Kidney (tissue), 14 donors: ENCODE data around the gene CARHSP1. TPM values are rescaled to one million over a fixed set of nuclear protein-coding genes. Genes with fewer than 3 reads are reported as not detected.

ENCODE experiments used
- DNase-seq, 5 donors: peaks; one replicate each; pipeline ENCODE4 v3.0.0-alpha.2; 2013 to 2020
- FAIRE-seq: peaks from 2 replicates; lab custom pipeline; 2012; peaks lifted over from hg19 to GRCh38; lab: Jason Lieb, UNC
- H3K27ac ChIP-seq, 2 donors: one replicate each; pipeline ENCODE4 v1.7.0; 2013; ENCODE audit warnings: low read depth in 2 of 2, low read length in 2 of 2, inconsistent platforms in 1 of 2
- H3K27me3 ChIP-seq: one replicate; pipeline ENCODE4 v1.7.1; 2013; ENCODE audit warnings: low read length, inconsistent platforms; ENCODE audit not compliant: control insufficient read depth, insufficient read depth
- H3K36me3 ChIP-seq, 3 donors: one replicate each; pipeline versions ENCODE4 v1.7.0 to v1.7.1; 2013; ENCODE audit warnings: low read length in 3 of 3, control low read depth in 1 of 3, inconsistent platforms in 1 of 3; ENCODE audit not compliant: insufficient read depth in 3 of 3, control insufficient read depth in 2 of 3
- H3K4me1 ChIP-seq, 3 donors: one replicate each; pipeline versions ENCODE4 v1.7.0 to v1.7.1; 2013; ENCODE audit warnings: low read length in 3 of 3, inconsistent platforms in 1 of 3, low read depth in 1 of 3; ENCODE audit not compliant: control insufficient read depth in 2 of 3, insufficient read depth in 2 of 3
- H3K4me3 ChIP-seq, 3 donors: one replicate each; pipeline versions ENCODE4 v1.7.0 to v1.8.1; 2013; ENCODE audit warnings: low read length in 3 of 3, control low read depth in 1 of 3, inconsistent platforms in 1 of 3
- H3K9ac ChIP-seq, 3 donors: one replicate each; pipeline versions ENCODE4 v1.7.0 to v1.7.1; 2013; ENCODE audit warnings: low read length in 3 of 3, control low read depth in 1 of 3, inconsistent platforms in 1 of 3
- H3K9me3 ChIP-seq, 3 donors: one replicate each; pipeline versions ENCODE4 v1.7.0 to v1.7.1; 2013; ENCODE audit warnings: low read length in 3 of 3, control low read depth in 1 of 3, inconsistent platforms in 1 of 3; ENCODE audit not compliant: control insufficient read depth in 2 of 3, insufficient read depth in 1 of 3
- intact Hi-C: fragments of 100-400 bp; cut with DNase I; formaldehyde crosslinking; loops from one replicate; pipeline ENCODE4 v1.11.1; 2022
- polyA plus RNA-seq: library from polyadenylated mRNA; stranded (reverse); fragments of 350-450 nt; fragmentation: Illumina TruSeq; extraction: RNeasy Lipid Tissue Mini Kit (QIAGEN cat#74804); gene quantifications from one replicate; pipeline ENCODE4 v1.2.3, GENCODE V29; 2014; ENCODE audit warnings: low read depth, low replicate concordance; ENCODE audit not compliant: insufficient read depth
- total RNA-seq: library from RNA; stranded (reverse); fragmentation: NEBNext Ultra II Directional; extraction: Animal tissue kit (Norgen Biotek cat#: 25700); gene quantifications from one replicate; pipeline ENCODE4 v1.2.1, GENCODE V29; 2021
- TF ChIP-seq, protein P1 (sequence below): IDR thresholded peaks from 3 replicates; pipeline ENCODE4 v1.5.1; 2012; ENCODE audit warnings: mild to moderate bottlenecking, moderate library complexity, borderline replicate concordance; ENCODE audit not compliant: insufficient read depth; ENCODE audit errors: extremely low read depth
- donor health status: control.
- donor health status: control.
- donor health status: control.
- donor health status: control.
- donor health status: control.
- donor health status: DM: yes; HTN: yes; CAD: no.
- donor health status: Normal renal cell carcinoma (clear cell type).

CARHSP1 gene
- total and polyA plus RNA-seq, 2 donors from 2014 or later, result 130 to 134 TPM

DNA sequence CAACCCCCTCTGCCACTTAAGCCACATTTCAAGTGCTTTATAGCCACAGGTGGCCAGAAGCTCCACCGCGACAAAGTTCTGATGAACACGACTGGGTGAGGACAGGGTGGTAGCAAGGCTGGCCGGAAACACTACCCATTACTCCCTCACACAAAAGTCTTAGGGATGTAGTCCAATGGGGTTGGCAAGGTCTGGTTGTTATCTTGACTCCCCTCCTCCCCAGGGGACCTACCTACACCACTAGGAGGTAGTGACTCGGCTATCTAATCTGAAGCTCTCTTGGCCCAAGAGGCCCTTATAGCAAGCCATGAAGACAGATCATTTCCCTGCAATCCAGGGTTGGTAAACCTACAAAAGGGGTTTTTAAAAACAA is 21.7 kb upstream of the CARHSP1 start:
- TF ChIP-seq, protein P1, sequence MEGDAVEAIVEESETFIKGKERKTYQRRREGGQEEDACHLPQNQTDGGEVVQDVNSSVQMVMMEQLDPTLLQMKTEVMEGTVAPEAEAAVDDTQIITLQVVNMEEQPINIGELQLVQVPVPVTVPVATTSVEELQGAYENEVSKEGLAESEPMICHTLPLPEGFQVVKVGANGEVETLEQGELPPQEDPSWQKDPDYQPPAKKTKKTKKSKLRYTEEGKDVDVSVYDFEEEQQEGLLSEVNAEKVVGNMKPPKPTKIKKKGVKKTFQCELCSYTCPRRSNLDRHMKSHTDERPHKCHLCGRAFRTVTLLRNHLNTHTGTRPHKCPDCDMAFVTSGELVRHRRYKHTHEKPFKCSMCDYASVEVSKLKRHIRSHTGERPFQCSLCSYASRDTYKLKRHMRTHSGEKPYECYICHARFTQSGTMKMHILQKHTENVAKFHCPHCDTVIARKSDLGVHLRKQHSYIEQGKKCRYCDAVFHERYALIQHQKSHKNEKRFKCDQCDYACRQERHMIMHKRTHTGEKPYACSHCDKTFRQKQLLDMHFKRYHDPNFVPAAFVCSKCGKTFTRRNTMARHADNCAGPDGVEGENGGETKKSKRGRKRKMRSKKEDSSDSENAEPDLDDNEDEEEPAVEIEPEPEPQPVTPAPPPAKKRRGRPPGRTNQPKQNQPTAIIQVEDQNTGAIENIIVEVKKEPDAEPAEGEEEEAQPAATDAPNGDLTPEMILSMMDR, result no peak
- no peak overlapping the region for H3K9ac ChIP-seq
- H3K4me1 ChIP-seq, result peaks cover 0 to 4% (median 0%) of the 10 kb centered on the region in 3 donors
- FAIRE-seq, result no peak
- H3K27ac ChIP-seq, result no peak overlapping the region
- H3K27me3 ChIP-seq, result no peaks in the 10 kb centered on the region
- DNase-seq, result peak in 1 of 5 donors; percentile 8
- H3K36me3 ChIP-seq, result peaks cover 2 to 48% (median 27%) of the 10 kb centered on the region in 3 donors
- no peaks in the 10 kb centered on the region for H3K9me3 ChIP-seq
- H3K4me3 ChIP-seq, result no peak overlapping the region
- intact Hi-C loops, result loop anchor here (10.0 kb wide), 1 partner anchor 64 kb away; no protein-coding TSS in a partner anchor

DNA sequence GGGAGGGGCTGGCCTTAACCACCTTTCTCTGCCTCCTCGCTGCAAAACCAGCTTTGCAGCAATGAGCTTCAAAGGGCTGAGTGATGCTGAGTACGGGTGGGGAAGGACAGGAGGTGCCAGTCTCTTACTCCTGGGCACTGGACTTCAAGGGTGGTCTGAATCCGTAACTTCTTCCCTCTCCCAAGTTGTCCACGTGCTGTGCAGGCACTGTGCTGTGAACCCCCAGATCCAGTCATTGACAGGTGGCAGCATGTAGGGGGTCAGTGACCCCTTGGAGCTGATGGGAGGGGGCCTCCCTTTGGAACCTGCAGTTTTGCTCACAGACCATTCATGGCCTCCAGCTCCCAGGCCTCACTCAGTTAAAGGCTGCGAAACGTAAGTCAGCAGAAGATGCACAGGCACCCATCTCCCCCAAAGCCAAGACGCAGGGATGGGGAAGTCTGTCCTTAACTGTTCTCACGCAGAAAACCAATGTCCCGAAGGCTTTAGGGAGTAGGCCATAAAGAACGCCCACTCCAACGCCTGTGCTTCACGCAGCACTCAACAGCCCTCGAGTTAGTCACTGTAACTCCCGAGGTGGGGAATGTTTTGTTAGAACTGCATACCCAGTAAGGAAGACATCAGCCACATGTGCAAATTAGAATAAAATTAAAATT is 21.2 kb upstream of the CARHSP1 start:
- Histone ChIP-seq H3K27me3 (no peaks in the 10 kb centered on the region), H3K27ac (no peak overlapping the region), H3K9ac (no peak overlapping the region), H3K4me1 (peaks cover 0 to 4% (median 0%) of the 10 kb centered on the region in 3 donors), H3K36me3 (peaks cover 2 to 43% (median 23%) of the 10 kb centered on the region in 3 donors), H3K9me3 (no peaks in the 10 kb centered on the region), H3K4me3 (no peak overlapping the region)
- FAIRE-seq, result no peak
- TF ChIP-seq, protein P1, result no peak
- peak in 1 of 5 donors; percentile 31 for DNase-seq
- intact Hi-C loops, result loop anchor here (10.0 kb wide), 2 partner anchors 65 to 85 kb away; no protein-coding TSS in a partner anchor

DNA sequence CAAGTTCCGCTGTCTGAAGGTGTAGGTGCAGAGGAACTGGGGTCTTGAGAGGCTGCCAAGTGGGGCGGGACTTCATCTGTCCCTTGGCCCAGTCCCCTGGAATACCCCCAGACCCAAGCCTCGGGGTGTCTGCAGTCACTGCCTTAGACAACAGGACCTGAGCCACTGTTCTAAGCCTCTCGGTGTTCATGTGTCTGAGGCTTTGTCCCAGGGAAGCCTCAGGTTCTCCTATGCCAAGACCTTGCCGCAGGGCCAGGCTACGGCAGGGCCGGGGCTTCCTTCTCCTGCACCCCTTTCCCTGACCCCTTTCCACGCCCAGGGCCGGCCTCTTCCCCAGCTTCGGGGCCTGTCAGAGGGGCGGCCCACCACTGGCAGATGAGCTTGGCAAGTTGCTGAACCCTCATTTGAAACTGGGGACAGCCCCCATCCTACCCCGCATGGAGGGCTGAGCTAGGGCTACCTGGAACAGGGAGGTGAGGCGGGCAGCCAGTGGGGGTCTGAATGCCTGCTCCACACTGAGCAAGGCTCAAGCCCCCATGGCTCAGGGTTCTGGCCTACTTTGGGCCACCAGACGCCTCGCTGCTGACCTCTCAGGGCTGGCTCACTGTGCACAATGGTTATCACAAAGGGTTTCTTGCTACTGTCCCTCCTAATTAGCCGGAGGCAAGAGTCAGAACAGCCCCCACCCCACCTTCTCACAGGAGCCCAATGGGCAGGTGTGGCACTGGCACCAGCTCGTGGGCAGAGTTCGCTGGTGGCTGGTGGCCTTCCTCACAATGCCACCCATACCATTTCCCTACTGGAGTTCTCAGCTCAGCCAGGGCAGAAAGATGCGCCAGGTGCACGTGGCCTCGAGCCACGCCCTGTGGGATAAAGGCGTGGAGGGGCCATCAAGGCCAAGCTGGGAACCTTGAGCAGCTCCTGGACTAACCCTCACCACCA is 20.4 kb upstream of the CARHSP1 start:
- Histone ChIP-seq H3K4me3 (no peak overlapping the region), H3K4me1 (peaks cover 0 to 4% (median 0%) of the 10 kb centered on the region in 3 donors), H3K27ac (no peak overlapping the region), H3K27me3 (no peaks in the 10 kb centered on the region), H3K36me3 (peaks cover 2 to 35% (median 17%) of the 10 kb centered on the region in 3 donors), H3K9me3 (no peaks in the 10 kb centered on the region), H3K9ac (no peak overlapping the region)
- no peak for FAIRE-seq
- TF ChIP-seq, protein P1, result no peak
- intact Hi-C loops, result loop anchor here (10.0 kb wide), 1 partner anchor 84 kb away; no protein-coding TSS in a partner anchor
- peak in 1 of 5 donors; percentile 68 for DNase-seq
